OCI-LY3 (cell line): Measurements from ENCODE around the gene RGL4.

Experiments used
- H2AFZ ChIP-seq: fragments of 200-600, 300-600 bp; shearing (Covaris generic); 2 replicates; pipeline ENCODE4 v1.6.0; 2014; ENCODE audit warnings: antibody characterized with exemption, low read depth, low read length
- H3K27ac ChIP-seq: fragments of 200-600, 300-600 bp; sonication (generic); 2 replicates; pipeline ENCODE4 v1.5.1; 2014; ENCODE audit warnings: mild to moderate bottlenecking, low read length, moderate library complexity, mixed read lengths
- H3K27me3 ChIP-seq: fragments of 200-600, 300-600 bp; sonication (generic); 2 replicates; pipeline ENCODE4 v1.6.1; 2014; ENCODE audit warnings: low read depth, low read length, mixed read lengths
- H3K36me3 ChIP-seq: fragments of 200-600, 300-600 bp; sonication (generic); replicated peaks from 2 replicates; pipeline ENCODE3; 2014; ENCODE audit warnings: low read depth, low read length, mixed read lengths
- H3K4me1 ChIP-seq: fragments of 300-600, 200-600 bp; sonication (generic); 2 replicates; pipeline ENCODE4 v1.6.1; 2014; ENCODE audit warnings: low read length, mixed read lengths
- H3K4me2 ChIP-seq: fragments of 200-600, 300-600 bp; sonication (generic); 2 replicates; pipeline ENCODE4 v1.6.1; 2014; ENCODE audit warnings: low read length, mixed read lengths
- H3K4me3 ChIP-seq: fragments of 300-600, 200-600 bp; sonication (generic); 2 replicates; pipeline ENCODE4 v1.5.1; 2014; ENCODE audit warnings: antibody characterized with exemption, mild to moderate bottlenecking, low read length, moderate library complexity
- H3K79me2 ChIP-seq: fragments of 300-600, 200-600 bp; shearing (Covaris generic); 2 replicates; pipeline ENCODE4 v1.6.1; 2014; ENCODE audit warnings: mild to moderate bottlenecking, low read length, mixed read lengths
- H3K9ac ChIP-seq: fragments of 300-600, 200-600 bp; shearing (Covaris generic); 2 replicates; pipeline ENCODE4 v1.6.0; 2014; ENCODE audit warnings: mild to moderate bottlenecking, low read length, moderate library complexity
- H3K9me3 ChIP-seq: fragments of 200-600, 300-600 bp; shearing (Covaris generic); 2 replicates; pipeline ENCODE4 v1.6.1; 2014; ENCODE audit warnings: low read length, mixed read lengths; ENCODE audit not compliant: insufficient read depth
- H4K20me1 ChIP-seq: fragments of 200-600, 300-600 bp; sonication (generic); 2 replicates; pipeline ENCODE4 v1.6.1; 2016; ENCODE audit warnings: low read length, mixed read lengths; ENCODE audit not compliant: insufficient read depth
- CTCF ChIP-seq: fragments of 200-600, 300-600 bp; sonication (generic); IDR thresholded peaks from 2 replicates; pipeline ENCODE4 v1.5.1; 2014; ENCODE audit warnings: antibody characterized with exemption, low read length, low read depth
- EZH2phosphoT487 ChIP-seq: fragments of 200-600 bp; shearing (Covaris generic); IDR thresholded peaks from 2 replicates; pipeline ENCODE4 v1.6.1; 2018; ENCODE audit warnings: antibody characterized with exemption, mixed run types, low read depth

Gene RGL4

GRCh38 chr22:23737696-23738095 is 46.9 kb downstream of the RGL4 start:
- H3K27me3 ChIP-seq: no peaks in the 10 kb centered on the region
- TF ChIP-seq CTCF (no peak), EZH2phosphoT487 (no peak)
- H3K79me2 ChIP-seq: no peaks in the 10 kb centered on the region
- no peaks in the 10 kb centered on the region for H3K9me3 ChIP-seq
- no peaks in the 10 kb centered on the region for H3K36me3 ChIP-seq
- no peak overlapping the region for H3K9ac ChIP-seq
- H4K20me1 ChIP-seq: no peaks in the 10 kb centered on the region
- H2AFZ ChIP-seq: no peak overlapping the region
- H3K27ac ChIP-seq: no peak overlapping the region
- no peaks in the 10 kb centered on the region for H3K4me1 ChIP-seq
- no peak overlapping the region for H3K4me2 ChIP-seq
- H3K4me3 ChIP-seq: no peak overlapping the region

GRCh38 chr22:23742505-23743264 is 51.9 kb downstream of the RGL4 start:
- Histone ChIP-seq H4K20me1 (no peaks in the 10 kb centered on the region), H3K4me2 (no peak overlapping the region), H3K27me3 (no peaks in the 10 kb centered on the region), H3K4me1 (peaks cover 7% of the 10 kb centered on the region), H3K9me3 (no peaks in the 10 kb centered on the region), H3K27ac (no peak overlapping the region), H2AFZ (no peak overlapping the region), H3K9ac (no peak overlapping the region), H3K4me3 (no peak overlapping the region), H3K36me3 (peaks cover 7% of the 10 kb centered on the region), H3K79me2 (no peaks in the 10 kb centered on the region)
- no peak for TF ChIP-seq CTCF
- TF ChIP-seq EZH2phosphoT487: no peak

GRCh38 chr22:23743303-23743705 is 52.5 kb downstream of the RGL4 start:
- H3K36me3 ChIP-seq: peaks cover 7% of the 10 kb centered on the region
- H3K79me2 ChIP-seq: no peaks in the 10 kb centered on the region
- H3K27me3 ChIP-seq: no peaks in the 10 kb centered on the region
- H3K4me2 ChIP-seq: no peak overlapping the region
- no peak overlapping the region for H3K4me3 ChIP-seq
- no peak overlapping the region for H3K9ac ChIP-seq
- no peak overlapping the region for H2AFZ ChIP-seq
- no peaks in the 10 kb centered on the region for H3K9me3 ChIP-seq
- H3K27ac ChIP-seq: no peak overlapping the region
- no peak for TF ChIP-seq EZH2phosphoT487
- no peak for TF ChIP-seq CTCF
- H3K4me1 ChIP-seq: peaks cover 13% of the 10 kb centered on the region
- H4K20me1 ChIP-seq: no peaks in the 10 kb centered on the region

- Histone ChIP-seq H3K4me1 (peaks cover 14% of the 10 kb centered on the region), H3K27me3 (no peaks in the 10 kb centered on the region), H2AFZ (no peak overlapping the region), H3K27ac (no peak overlapping the region), H3K9ac (no peak overlapping the region), H3K79me2 (no peaks in the 10 kb centered on the region), H3K4me3 (no peak overlapping the region), H3K36me3 (peaks cover 7% of the 10 kb centered on the region), H3K4me2 (no peak overlapping the region), H3K9me3 (no peaks in the 10 kb centered on the region), H4K20me1 (no peaks in the 10 kb centered on the region)
- TF ChIP-seq CTCF (no peak), EZH2phosphoT487 (no peak)
These were observed 53.2 kb downstream of the RGL4 start for GRCh38 chr22:23744001-23744400.
